ENCODE measurements around the gene CD276.
"Not testable (repeated sequence)": the region's sequence is repeated elsewhere in the genome, so short reads cannot be mapped to it uniquely, and the experiment has no call there.

CD276 gene

GRCh38 chr15:73710321-73710720 is 26.1 kb downstream of the CD276 start:
- H3K4me1 Mint-ChIP-seq, result peaks cover 2% of the 10 kb centered on the region
- no peaks in the 10 kb centered on the region for H3K36me3 Mint-ChIP-seq

GRCh38 chr15:73711526-73711925 is 27.3 kb downstream of the CD276 start:
- ATAC-seq (ENCODE audit: low read depth) (no peak), DNase-seq (ENCODE audit: low spot score in 2 of 2) (no peak)
- H3K27ac Mint-ChIP-seq, result no peak overlapping the region
- H3K9me3 Mint-ChIP-seq, result no peaks in the 10 kb centered on the region
- H3K4me1 Mint-ChIP-seq, result no peaks in the 10 kb centered on the region
- H3K27me3 Mint-ChIP-seq, result peaks cover 11% of the 10 kb centered on the region
- H3K36me3 Mint-ChIP-seq, result no peaks in the 10 kb centered on the region
- H3K4me3 Mint-ChIP-seq, result no peak overlapping the region

More at GRCh38 chr15:73710321-73710720, 26.1 kb downstream of the CD276 start:
- H3K9me3 Mint-ChIP-seq, result no peaks in the 10 kb centered on the region
- peaks cover 15% of the 10 kb centered on the region for H3K27me3 Mint-ChIP-seq
- H3K27ac Mint-ChIP-seq, result no peak overlapping the region
- DNase-seq (ENCODE audit: low spot score in 2 of 2), result no peak
- no peak overlapping the region for H3K4me3 Mint-ChIP-seq
- ATAC-seq (ENCODE audit: low read depth), result no peak

GRCh38 chr15:73712107-73712506 is 27.9 kb downstream of the CD276 start:
- ATAC-seq (ENCODE audit: low read depth) (no peak), DNase-seq (ENCODE audit: low spot score in 2 of 2) (no peak)
- Mint-ChIP-seq H3K4me3 (no peak overlapping the region), H3K27me3 (peaks cover 11% of the 10 kb centered on the region), H3K27ac (no peak overlapping the region), H3K4me1 (no peaks in the 10 kb centered on the region), H3K36me3 (no peaks in the 10 kb centered on the region), H3K9me3 (no peaks in the 10 kb centered on the region)

- H3K36me3 Mint-ChIP-seq, result no peaks in the 10 kb centered on the region
- no peak for ATAC-seq (ENCODE audit: low read depth)
- no peak for DNase-seq (ENCODE audit: low spot score in 2 of 2)
- no peaks in the 10 kb centered on the region for H3K9me3 Mint-ChIP-seq
- H3K27ac Mint-ChIP-seq, result no peak overlapping the region
- peaks cover 7% of the 10 kb centered on the region for H3K27me3 Mint-ChIP-seq
- no peaks in the 10 kb centered on the region for H3K4me1 Mint-ChIP-seq
- no peak overlapping the region for H3K4me3 Mint-ChIP-seq
Observed at GRCh38 chr15:73714695-73715301, 30.6 kb downstream of the CD276 start.

- Mint-ChIP-seq H3K4me1 (no peaks in the 10 kb centered on the region), H3K27ac (no peak overlapping the region), H3K9me3 (no peaks in the 10 kb centered on the region), H3K36me3 (no peaks in the 10 kb centered on the region), H3K27me3 (peaks cover 7% of the 10 kb centered on the region), H3K4me3 (no peak overlapping the region)
- DNase-seq (ENCODE audit: low spot score in 2 of 2) (no peak), ATAC-seq (ENCODE audit: low read depth) (no peak)
Observed at GRCh38 chr15:73715417-73715816, 31.2 kb downstream of the CD276 start.

GRCh38 chr15:73716417-73716816 is 32.2 kb downstream of the CD276 start:
- no peaks in the 10 kb centered on the region for H3K4me1 Mint-ChIP-seq

GRCh38 chr15:73717206-73717605 is 33.0 kb downstream of the CD276 start:
- DNase-seq (ENCODE audit: low spot score in 2 of 2), result no peak
- no peak overlapping the region for H3K4me3 Mint-ChIP-seq
- no peaks in the 10 kb centered on the region for H3K4me1 Mint-ChIP-seq
- no peaks in the 10 kb centered on the region for H3K36me3 Mint-ChIP-seq
- no peak for ATAC-seq (ENCODE audit: low read depth)
- H3K9me3 Mint-ChIP-seq, result no peaks in the 10 kb centered on the region
- H3K27ac Mint-ChIP-seq, result no peak overlapping the region
- peaks cover 14% of the 10 kb centered on the region for H3K27me3 Mint-ChIP-seq

More at GRCh38 chr15:73716417-73716816, 32.2 kb downstream of the CD276 start:
- Mint-ChIP-seq H3K9me3 (no peaks in the 10 kb centered on the region), H3K27ac (no peak overlapping the region), H3K4me3 (no peak overlapping the region), H3K27me3 (peaks cover 9% of the 10 kb centered on the region), H3K36me3 (no peaks in the 10 kb centered on the region)
- ATAC-seq (ENCODE audit: low read depth), result no peak
- DNase-seq (ENCODE audit: low spot score in 2 of 2), result no peak

GRCh38 chr15:73717802-73718201 is 33.6 kb downstream of the CD276 start:
- H3K27ac Mint-ChIP-seq, result no peak overlapping the region
- no peaks in the 10 kb centered on the region for H3K36me3 Mint-ChIP-seq
- peaks cover 15% of the 10 kb centered on the region for H3K27me3 Mint-ChIP-seq
- no peak overlapping the region for H3K4me3 Mint-ChIP-seq
- ATAC-seq (ENCODE audit: low read depth) (no peak), DNase-seq (ENCODE audit: low spot score in 2 of 2) (no peak)
- no peaks in the 10 kb centered on the region for H3K4me1 Mint-ChIP-seq
- H3K9me3 Mint-ChIP-seq, result no peaks in the 10 kb centered on the region

GRCh38 chr15:73718694-73719093 is 34.5 kb downstream of the CD276 start:
- H3K9me3 Mint-ChIP-seq, result no peaks in the 10 kb centered on the region
- H3K4me3 Mint-ChIP-seq, result no peak overlapping the region
- peaks cover 17% of the 10 kb centered on the region for H3K27me3 Mint-ChIP-seq
- no peak overlapping the region for H3K27ac Mint-ChIP-seq
- DNase-seq (ENCODE audit: low spot score in 2 of 2) (no peak), ATAC-seq (ENCODE audit: low read depth) (no peak)
- H3K36me3 Mint-ChIP-seq, result no peaks in the 10 kb centered on the region
- no peaks in the 10 kb centered on the region for H3K4me1 Mint-ChIP-seq

- Mint-ChIP-seq H3K4me3 (no peak overlapping the region), H3K27me3 (peaks cover 26% of the 10 kb centered on the region)
- no peak for ATAC-seq (ENCODE audit: low read depth)
Observed at GRCh38 chr15:73722425-73722824, 38.2 kb downstream of the CD276 start.

GRCh38 chr15:73723191-73723590 is 39.0 kb downstream of the CD276 start:
- Mint-ChIP-seq H3K36me3 (no peaks in the 10 kb centered on the region), H3K27me3 (peaks cover 26% of the 10 kb centered on the region), H3K4me3 (no peak overlapping the region), H3K9me3 (no peaks in the 10 kb centered on the region), H3K27ac (no peak overlapping the region), H3K4me1 (no peaks in the 10 kb centered on the region)
- no peak for DNase-seq (ENCODE audit: low spot score in 2 of 2)
- no peak for ATAC-seq (ENCODE audit: low read depth)

More at GRCh38 chr15:73722425-73722824, 38.2 kb downstream of the CD276 start:
- DNase-seq (ENCODE audit: low spot score in 2 of 2), result no peak
- Mint-ChIP-seq H3K36me3 (no peaks in the 10 kb centered on the region), H3K9me3 (no peaks in the 10 kb centered on the region), H3K4me1 (no peaks in the 10 kb centered on the region), H3K27ac (no peak overlapping the region)

- no peaks in the 10 kb centered on the region for H3K4me1 Mint-ChIP-seq
- ATAC-seq (ENCODE audit: low read depth) (no peak), DNase-seq (ENCODE audit: low spot score in 2 of 2) (no peak)
- H3K27me3 Mint-ChIP-seq, result peaks cover 23% of the 10 kb centered on the region
- no peak overlapping the region for H3K4me3 Mint-ChIP-seq
- no peaks in the 10 kb centered on the region for H3K9me3 Mint-ChIP-seq
- H3K36me3 Mint-ChIP-seq, result no peaks in the 10 kb centered on the region
- H3K27ac Mint-ChIP-seq, result no peak overlapping the region
Observed at GRCh38 chr15:73724212-73724611, 40.0 kb downstream of the CD276 start.

- Mint-ChIP-seq H3K4me1 (no peaks in the 10 kb centered on the region), H3K27ac (no peak overlapping the region), H3K4me3 (no peak overlapping the region), H3K9me3 (no peaks in the 10 kb centered on the region), H3K27me3 (peaks cover 12% of the 10 kb centered on the region), H3K36me3 (no peaks in the 10 kb centered on the region)
- DNase-seq (ENCODE audit: low spot score in 2 of 2) (no peak), ATAC-seq (ENCODE audit: low read depth) (no peak)
Observed at GRCh38 chr15:73727330-73727976, 43.3 kb downstream of the CD276 start.

- H3K4me1 Mint-ChIP-seq; H3K27ac Mint-ChIP-seq; H3K9me3 Mint-ChIP-seq; H3K4me3 Mint-ChIP-seq; DNase-seq (ENCODE audit: low spot score in 2 of 2); H3K27me3 Mint-ChIP-seq; ATAC-seq (ENCODE audit: low read depth); H3K36me3 Mint-ChIP-seq: not testable (repeated sequence)
Observed at GRCh38 chr15:73732051-73732450, 47.9 kb downstream of the CD276 start.

- no peak for ATAC-seq (ENCODE audit: low read depth)
- H3K9me3 Mint-ChIP-seq, result no peaks in the 10 kb centered on the region
- H3K36me3 Mint-ChIP-seq, result no peaks in the 10 kb centered on the region
- no peak overlapping the region for H3K27ac Mint-ChIP-seq
- H3K27me3 Mint-ChIP-seq, result peaks cover 7% of the 10 kb centered on the region
- DNase-seq (ENCODE audit: low spot score in 2 of 2), result no peak
- H3K4me1 Mint-ChIP-seq, result no peaks in the 10 kb centered on the region
- H3K4me3 Mint-ChIP-seq, result no peak overlapping the region
Observed at GRCh38 chr15:73732930-73733329, 48.7 kb downstream of the CD276 start.
